ENCODE measurements around the gene MICALL1.

- TF ChIP-seq, protein P1, sequence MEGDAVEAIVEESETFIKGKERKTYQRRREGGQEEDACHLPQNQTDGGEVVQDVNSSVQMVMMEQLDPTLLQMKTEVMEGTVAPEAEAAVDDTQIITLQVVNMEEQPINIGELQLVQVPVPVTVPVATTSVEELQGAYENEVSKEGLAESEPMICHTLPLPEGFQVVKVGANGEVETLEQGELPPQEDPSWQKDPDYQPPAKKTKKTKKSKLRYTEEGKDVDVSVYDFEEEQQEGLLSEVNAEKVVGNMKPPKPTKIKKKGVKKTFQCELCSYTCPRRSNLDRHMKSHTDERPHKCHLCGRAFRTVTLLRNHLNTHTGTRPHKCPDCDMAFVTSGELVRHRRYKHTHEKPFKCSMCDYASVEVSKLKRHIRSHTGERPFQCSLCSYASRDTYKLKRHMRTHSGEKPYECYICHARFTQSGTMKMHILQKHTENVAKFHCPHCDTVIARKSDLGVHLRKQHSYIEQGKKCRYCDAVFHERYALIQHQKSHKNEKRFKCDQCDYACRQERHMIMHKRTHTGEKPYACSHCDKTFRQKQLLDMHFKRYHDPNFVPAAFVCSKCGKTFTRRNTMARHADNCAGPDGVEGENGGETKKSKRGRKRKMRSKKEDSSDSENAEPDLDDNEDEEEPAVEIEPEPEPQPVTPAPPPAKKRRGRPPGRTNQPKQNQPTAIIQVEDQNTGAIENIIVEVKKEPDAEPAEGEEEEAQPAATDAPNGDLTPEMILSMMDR (IDR thresholded peaks at IDR 0.05), result no peak
- TF ChIP-seq ZFX (IDR thresholded peaks at IDR 0.05; ENCODE audit: borderline replicate concordance), result no peak
Observed at GRCh38 chr22:37932821-37933578, 26.9 kb downstream of the MICALL1 start.
